Measurements from ENCODE around the gene GBF1. TPM values are rescaled to one million over a fixed set of nuclear protein-coding genes. Genes with fewer than 3 reads are reported as not detected.

The GBF1 gene
- total and polyA plus RNA-seq, 4 donors: 6.0 to 27.2 (median 15.2) TPM

GRCh38 chr10:102230861-102231356 is 14.4 kb upstream of the GBF1 start:
- Histone ChIP-seq H3K9me3 (ENCODE audit: control insufficient read depth in 4 of 4, low read length in 3 of 4) (no peaks in the 10 kb centered on the region), H3K9ac (ENCODE audit: low read depth in 1 of 2, low read length in 2 of 2) (no peak overlapping the region), H3K27me3 (ENCODE audit: control insufficient read depth in 4 of 4, insufficient read depth in 4 of 4, low read length in 3 of 4) (peaks cover 0 to 16% (median 0%) of the 10 kb centered on the region in 4 donors), H3K4me1 (ENCODE audit: control insufficient read depth in 4 of 4, insufficient read depth in 4 of 4, low read length in 3 of 4) (peaks cover 14 to 29% (median 24%) of the 10 kb centered on the region in 4 donors), H3K27ac (ENCODE audit: low read depth in 1 of 2, low read length in 2 of 2) (no peak overlapping the region), H3K36me3 (ENCODE audit: control insufficient read depth in 4 of 4, insufficient read depth in 3 of 4, low read depth in 1 of 4, low read length in 3 of 4) (no peaks in the 10 kb centered on the region), H3K4me3 (ENCODE audit: low read depth in 1 of 3, low read length in 3 of 3) (peak overlapping the region in 2 of 3 donors; percentile 41 to 43)
- no peak for TF ChIP-seq ZBTB33 (IDR thresholded peaks at IDR 0.05)
- no peak for TF ChIP-seq REST (IDR thresholded peaks at IDR 0.05)
- no peak for TF ChIP-seq SP1 (IDR thresholded peaks at IDR 0.05)
- TF ChIP-seq RXRA (IDR thresholded peaks at IDR 0.05): no peak
- TF ChIP-seq EGR1 (IDR thresholded peaks at IDR 0.05; ENCODE audit: low read depth in 2 of 2): no peak
- no peak for TF ChIP-seq NR2F2 (IDR thresholded peaks at IDR 0.05)
- peak in 1 of 2 donors; percentile 30 for TF ChIP-seq RAD21 (IDR thresholded peaks at IDR 0.05)
- TF ChIP-seq FOXA2 (IDR thresholded peaks at IDR 0.05): no peak
- DNase-seq (ENCODE audit: low spot score): no peak
- WGBS: 4% methylated on average over 52 of the region's 52 CpGs

- DNase-seq (ENCODE audit: low spot score): peak; percentile 71
- peaks cover 0 to 16% (median 0%) of the 10 kb centered on the region in 4 donors for H3K27me3 ChIP-seq (ENCODE audit: control insufficient read depth in 4 of 4, insufficient read depth in 4 of 4, low read length in 3 of 4)
These were observed 13.7 kb upstream of the GBF1 start for GRCh38 chr10:102231357-102232318.

More at GRCh38 chr10:102231357-102232318, 13.7 kb upstream of the GBF1 start:
- TF ChIP-seq ATF3 (IDR thresholded peaks at IDR 0.05): no peak
- TF ChIP-seq CTCF (IDR thresholded peaks at IDR 0.05; ENCODE audit: low read depth, low read length, missing input control): peak; percentile 63
- no peak for TF ChIP-seq YY1 (IDR thresholded peaks at IDR 0.05)
- no peak for TF ChIP-seq SP1 (IDR thresholded peaks at IDR 0.05)
- peak; percentile 72 to 89 for TF ChIP-seq RAD21 (IDR thresholded peaks at IDR 0.05)
- TF ChIP-seq HNF4G (IDR thresholded peaks at IDR 0.05): no peak
- H3K9ac ChIP-seq (ENCODE audit: low read depth in 1 of 2, low read length in 2 of 2): no peak overlapping the region
- H3K27ac ChIP-seq (ENCODE audit: low read depth in 1 of 2, low read length in 2 of 2): no peak overlapping the region
- H3K4me1 ChIP-seq (ENCODE audit: control insufficient read depth in 4 of 4, insufficient read depth in 4 of 4, low read length in 3 of 4): peaks cover 14 to 23% (median 20%) of the 10 kb centered on the region in 4 donors
- no peaks in the 10 kb centered on the region for H3K9me3 ChIP-seq (ENCODE audit: control insufficient read depth in 4 of 4, low read length in 3 of 4)
- H3K4me3 ChIP-seq (ENCODE audit: low read depth in 1 of 3, low read length in 3 of 3): peak overlapping the region in 2 of 3 donors; percentile 41 to 43
- no peaks in the 10 kb centered on the region for H3K36me3 ChIP-seq (ENCODE audit: control insufficient read depth in 4 of 4, insufficient read depth in 3 of 4, low read depth in 1 of 4, low read length in 3 of 4)
- 13% methylated on average over 76 of the region's 76 CpGs for WGBS
